Dedifferentiated amniotic fluid mesenchymal stem cell (primary cell): ENCODE results near the gene ZBTB7B.

Source experiments
- DNase-seq: peaks from one replicate; pipeline ENCODE4 v3.0.0-alpha.2; 2016; ENCODE audit errors: extremely low spot score

Gene ZBTB7B

GRCh38 chr1:155003766-155004351 lies 1.3 kb downstream of the ZBTB7B start:
- DNase-seq: no peak

DNA sequence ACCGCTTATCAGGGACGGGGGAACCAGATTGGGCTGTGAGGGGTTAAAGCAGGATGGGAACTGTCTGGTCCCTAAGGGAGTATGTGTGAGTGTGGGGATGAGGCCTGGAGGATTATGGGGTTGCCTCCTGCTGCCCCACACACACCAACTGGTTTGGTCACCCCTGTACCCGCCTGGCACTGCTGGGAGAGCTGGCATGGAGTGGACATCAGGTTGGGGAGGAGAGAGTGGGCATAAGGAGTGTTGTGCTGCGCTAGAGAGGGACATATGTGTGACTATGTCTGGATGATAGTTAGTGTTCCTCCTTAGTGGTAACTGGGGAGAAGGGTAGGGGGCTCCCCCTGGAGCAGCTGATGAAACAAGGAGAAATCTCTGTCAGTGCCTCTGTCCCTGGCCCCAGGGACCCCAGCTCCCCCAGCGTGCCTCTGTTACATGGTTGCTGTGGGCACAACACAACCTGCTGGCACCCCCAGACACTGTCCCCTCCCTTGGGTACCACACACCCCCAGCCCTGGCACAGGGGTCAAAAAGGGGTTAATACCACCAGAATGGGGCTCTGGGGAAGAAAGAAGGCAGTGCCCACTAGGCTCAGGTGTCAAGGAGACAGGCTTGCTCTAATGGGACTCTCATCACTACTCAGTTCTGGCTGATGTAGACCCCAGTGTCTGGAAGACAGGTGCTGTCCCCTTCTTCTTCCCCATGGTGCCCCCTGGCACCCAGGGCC lies 1.9 kb downstream of the ZBTB7B start:
- DNase-seq: no peak

DNA sequence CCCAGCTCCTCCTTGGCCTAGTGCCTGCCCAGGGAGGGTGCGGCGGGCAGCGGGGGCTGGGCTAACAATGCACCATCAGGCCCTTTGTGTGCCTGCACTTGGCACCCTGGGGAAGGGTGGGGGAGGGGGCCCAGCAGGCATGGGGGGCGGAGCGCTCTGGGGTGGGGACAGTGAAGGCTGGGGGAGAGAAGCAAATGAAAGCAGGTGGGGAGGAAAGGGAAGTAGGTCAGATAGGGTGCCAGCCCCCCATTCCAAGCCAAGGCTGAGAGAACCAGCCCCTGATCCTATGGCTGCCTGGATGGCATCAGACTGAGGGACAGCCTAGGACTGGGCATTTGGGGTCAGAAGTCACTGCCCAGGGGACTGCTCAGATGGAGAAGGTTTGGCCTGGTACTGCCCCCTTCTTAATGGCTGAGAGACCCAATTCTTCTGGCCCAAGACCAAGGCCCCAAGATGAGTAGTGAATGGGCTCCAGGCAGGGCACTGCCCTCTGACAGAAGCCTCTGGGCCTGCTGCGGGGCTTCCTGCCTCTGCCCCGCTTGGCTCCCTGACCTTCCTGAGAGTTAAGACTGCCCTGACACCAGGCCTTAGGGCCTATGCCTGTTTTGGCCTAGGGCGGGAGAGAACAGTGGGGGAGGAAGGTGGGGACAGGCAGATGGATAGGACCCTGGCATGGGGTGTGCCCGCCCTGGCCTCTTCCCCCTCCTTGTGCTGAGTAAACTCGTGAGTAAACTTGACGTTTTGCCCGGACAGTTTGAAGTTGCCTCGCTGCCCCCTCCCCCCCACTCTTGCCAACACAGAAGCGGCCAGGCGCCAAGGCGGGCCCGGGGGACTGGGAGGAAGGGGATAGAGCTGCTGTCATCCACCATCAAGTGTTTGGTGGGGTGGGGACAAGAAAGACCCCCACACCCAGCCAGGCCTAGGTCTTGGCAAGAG lies 2.7 kb downstream of the ZBTB7B start:
- DNase-seq: no peak

DNA sequence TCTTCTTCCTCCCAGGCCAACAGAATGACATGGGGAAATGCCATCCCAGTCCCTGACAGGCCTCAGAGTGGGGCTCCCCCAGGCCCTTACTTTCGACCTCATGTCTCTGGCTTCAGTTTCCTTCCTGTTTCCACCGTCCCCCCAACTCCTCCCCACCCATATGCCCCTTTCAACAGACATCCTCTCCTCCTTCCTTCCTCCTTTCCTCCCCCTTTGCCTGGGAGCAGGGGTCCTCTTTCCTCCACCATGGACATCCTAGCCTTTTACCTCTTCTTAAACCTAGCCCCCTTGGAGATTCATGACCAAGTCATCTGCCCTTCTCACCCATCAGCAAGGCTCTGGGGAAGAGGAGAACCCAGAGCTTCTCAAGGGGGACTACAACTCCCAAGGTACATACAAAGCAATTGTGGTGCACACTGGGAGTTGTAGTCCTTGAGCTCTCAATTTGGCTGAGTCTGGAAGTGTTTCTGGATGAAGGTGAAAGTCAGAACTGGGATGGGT lies 4.0 kb downstream of the ZBTB7B start:
- DNase-seq: no peak

GRCh38 chr1:155007251-155007828 lies 4.7 kb downstream of the ZBTB7B start:
- DNase-seq: no peak

DNA sequence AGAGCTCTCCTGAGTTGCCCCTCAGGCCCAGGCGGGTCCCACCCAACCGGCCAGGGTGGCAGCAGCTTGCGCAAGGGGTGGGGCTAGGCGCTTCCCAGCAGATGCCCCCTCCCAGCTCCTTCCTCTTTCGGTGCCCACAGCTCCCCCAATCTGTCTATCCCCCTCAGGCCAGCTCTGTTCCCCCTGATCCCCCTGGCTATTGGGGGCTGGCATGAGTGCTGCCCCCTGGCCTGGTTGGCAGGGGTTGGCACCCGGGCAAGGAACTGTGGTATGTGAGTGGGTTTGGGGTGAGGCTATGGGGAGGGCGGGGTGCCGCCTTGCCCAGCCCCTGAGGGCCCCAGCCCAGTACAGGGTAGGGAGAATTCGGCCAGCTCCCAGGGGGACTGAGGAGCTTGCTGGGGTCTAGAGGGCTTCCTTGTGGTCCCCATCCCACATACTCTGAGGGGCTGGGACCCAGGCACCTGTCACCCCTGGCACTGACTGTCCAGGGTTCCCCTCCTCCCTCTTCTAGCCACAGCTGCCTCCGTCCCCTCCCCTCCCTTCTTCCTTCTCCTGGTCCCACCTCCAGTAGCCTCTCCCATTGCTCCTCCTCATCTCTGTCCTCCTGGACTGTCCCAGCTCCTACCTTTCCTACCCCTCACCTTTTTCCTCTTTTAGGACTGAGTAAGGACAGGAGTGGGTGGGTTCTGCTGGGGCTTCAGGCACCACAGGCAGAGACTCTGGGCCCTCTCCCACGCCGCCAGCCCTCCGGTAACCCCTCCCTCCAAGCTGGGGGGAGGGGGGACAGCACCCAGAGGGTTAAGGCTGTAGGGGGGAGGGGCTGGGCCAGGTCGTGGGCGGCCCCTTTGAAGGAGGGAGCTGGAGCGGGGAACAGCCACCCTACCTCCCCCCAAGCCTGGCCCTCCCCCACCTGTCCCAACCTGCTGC lies 5.7 kb downstream of the ZBTB7B start:
- DNase-seq: no peak

- no peak for DNase-seq
Observed at GRCh38 chr1:155009221-155009711, 6.7 kb downstream of the ZBTB7B start.

DNA sequence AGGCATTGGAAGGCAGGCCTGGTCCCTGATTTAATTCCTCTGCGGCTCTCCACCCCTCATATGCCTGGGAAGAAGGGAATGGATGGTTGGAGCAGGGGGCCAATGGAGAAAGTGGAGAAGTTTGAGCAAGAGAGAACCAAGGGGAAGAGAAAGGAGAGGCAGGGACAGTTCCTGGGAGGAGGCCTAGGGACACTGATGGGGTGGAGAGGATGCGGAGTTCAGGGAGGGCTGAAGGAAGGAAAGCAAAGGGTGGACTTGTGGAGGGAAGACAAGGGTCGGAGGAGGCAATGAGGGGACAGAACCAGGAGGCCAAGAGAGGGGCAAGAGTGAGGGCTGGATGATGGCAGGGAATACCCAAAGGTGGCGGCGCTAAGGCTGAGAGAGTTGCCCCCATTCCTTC lies 7.1 kb downstream of the ZBTB7B start:
- no peak for DNase-seq

- no peak for DNase-seq
Observed at GRCh38 chr1:155010211-155010918, 7.8 kb downstream of the ZBTB7B start.

- DNase-seq: no peak
Observed at GRCh38 chr1:155011004-155011416, 8.4 kb downstream of the ZBTB7B start.

GRCh38 chr1:155011437-155012025 lies 8.9 kb downstream of the ZBTB7B start:
- no peak for DNase-seq

GRCh38 chr1:155012026-155012546 lies 9.5 kb downstream of the ZBTB7B start:
- DNase-seq: no peak

DNA sequence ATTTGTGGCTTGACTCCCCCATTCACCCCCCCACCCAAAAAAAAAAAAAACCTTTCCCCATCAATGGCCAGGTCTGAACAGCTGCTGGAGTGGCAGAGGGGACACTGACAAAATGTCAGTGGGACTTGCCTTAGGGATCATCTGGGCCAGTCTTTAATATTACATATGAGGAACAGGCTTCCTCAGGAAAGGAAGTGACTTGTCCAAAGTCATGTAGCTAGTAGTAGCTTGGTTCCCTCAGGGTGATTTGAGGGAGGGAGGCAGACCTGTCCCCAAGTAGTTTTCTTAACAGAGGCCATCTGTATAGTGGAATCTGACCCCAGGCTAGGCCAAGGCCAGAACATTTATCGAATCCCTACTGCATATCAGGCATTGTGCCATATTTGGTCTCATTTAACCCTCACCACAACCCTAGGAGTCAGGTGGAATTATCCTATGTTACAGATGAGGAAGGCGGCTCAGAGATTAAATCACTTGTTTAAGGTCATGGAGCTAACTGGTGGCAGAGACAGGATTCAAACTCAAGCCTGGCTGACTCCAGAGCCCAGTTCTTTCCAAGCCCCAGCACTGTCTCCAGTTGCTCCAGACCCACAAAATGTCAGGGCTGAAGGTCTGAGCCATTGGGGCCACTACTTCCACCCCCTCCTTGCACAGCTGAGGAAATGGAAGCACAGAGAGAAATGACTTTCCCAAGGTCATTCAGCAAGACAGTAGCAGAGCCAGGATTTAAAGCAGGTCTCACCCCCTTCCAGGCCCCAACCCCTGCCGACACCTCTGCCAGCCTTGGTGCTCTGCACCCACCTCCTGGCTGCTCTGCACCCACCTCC lies 10.4 kb downstream of the ZBTB7B start:
- DNase-seq: no peak

DNA sequence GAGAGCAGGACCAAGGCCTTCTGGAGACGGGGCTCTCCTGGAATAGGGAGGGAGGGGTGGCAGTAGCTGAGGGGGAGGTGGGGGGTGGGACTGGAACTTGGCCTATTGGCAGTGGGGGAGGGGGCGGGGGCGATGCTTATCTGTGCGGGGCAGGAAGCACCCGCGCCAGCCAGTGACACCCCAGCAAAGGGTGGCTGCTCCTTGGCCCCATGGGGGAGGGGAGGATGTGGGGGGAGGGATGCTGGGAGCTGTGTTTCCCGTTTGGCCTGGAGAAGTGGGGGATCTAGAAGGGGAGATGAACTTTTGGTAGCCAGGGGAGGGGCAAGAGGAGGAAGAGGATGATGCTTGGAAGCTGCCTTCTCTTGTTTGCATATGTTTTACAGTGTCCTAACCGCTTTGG lies 11.0 kb downstream of the ZBTB7B start:
- DNase-seq: no peak

GRCh38 chr1:155014709-155015508 lies 12.3 kb downstream of the ZBTB7B start:
- DNase-seq: no peak

- DNase-seq: no peak
Observed at GRCh38 chr1:155015527-155016230, 13.1 kb downstream of the ZBTB7B start.

DNA sequence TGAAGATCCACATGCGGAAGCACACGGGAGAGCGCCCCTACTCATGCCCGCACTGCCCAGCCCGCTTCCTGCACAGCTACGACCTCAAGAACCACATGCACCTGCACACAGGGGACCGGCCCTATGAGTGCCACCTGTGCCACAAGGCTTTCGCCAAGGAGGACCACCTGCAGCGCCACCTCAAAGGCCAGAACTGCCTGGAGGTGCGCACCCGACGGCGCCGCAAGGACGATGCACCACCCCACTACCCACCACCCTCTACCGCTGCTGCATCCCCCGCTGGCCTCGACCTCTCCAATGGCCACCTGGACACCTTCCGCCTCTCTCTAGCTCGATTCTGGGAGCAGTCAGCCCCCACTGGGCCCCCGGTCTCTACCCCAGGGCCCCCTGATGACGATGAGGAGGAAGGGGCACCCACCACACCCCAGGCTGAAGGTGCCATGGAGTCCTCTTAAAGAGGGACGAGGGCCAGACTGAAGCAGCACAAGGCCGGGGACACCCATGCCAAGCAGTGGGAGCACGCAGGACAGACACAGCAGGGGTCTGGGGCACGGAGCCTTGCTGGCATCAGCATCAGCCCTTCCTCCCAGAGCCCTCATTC lies 13.7 kb downstream of the ZBTB7B start:
- no peak for DNase-seq
